Activated CD4-positive, alpha-beta T cell treated with anti-CD3 and anti-CD28 coated beads, Interleukin-10, Interleukin-2, amounts not matched to agents 100 ng/mL and 50 ng/mL, durations not matched to agents 16 hours and 8 hours (primary cell): Measurements from ENCODE around the gene SNRPB2.
A peak's percentile ranks its signal among the peaks of the same experiment; 100 is the strongest.

Experiments
- DNase-seq: peaks from one replicate; pipeline ENCODE4 v3.0.0-alpha.2; 2020

SNRPB2 gene

GRCh38 chr20:16740365-16741072, 10.7 kb downstream of the SNRPB2 start:
- no peak for DNase-seq

DNA sequence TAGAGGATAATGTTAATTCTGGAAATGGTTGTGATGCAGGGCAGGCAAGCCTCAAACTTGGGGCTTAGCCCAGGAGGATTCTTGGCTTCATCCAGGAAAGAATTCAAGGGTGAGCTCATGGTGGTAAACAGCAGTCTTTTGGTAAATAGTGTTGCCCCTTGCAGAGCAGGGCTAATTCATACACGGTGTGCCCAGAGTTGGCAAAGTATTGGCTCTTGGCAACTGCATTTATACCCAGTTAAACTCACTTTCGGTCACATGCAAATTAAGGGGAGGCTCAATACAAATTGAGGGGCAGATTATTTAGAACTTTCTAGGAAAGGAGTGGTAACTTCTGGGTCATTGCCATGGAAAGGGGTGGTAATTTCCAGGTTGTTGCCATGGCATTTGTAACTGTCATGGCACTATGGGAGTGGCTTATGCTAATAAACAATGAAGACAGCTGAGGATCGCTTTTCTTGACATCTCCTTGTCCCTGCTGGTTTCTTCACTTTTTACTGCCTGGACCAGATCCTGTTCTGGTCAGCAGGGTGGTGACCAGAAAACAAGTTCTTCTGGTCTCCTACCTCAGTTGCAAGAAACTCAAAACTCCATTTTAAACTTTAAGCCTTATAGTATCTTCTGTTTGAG, 14.5 kb downstream of the SNRPB2 start:
- no peak for DNase-seq

GRCh38 chr20:16745204-16745603, 15.4 kb downstream of the SNRPB2 start:
- DNase-seq: no peak

GRCh38 chr20:16747291-16747811, 17.5 kb downstream of the SNRPB2 start:
- no peak for DNase-seq

GRCh38 chr20:16748308-16748900, 18.6 kb downstream of the SNRPB2 start, which contains the start of gene OTOR:
Gene OTOR, plus strand, starts transcription at chr20:16748358. Its CDS starts 44 bp downstream, at chr20:16748402.
- no peak for DNase-seq

- DNase-seq: no peak
These were observed 19.7 kb downstream of the SNRPB2 start for GRCh38 chr20:16749573-16749972.

DNA sequence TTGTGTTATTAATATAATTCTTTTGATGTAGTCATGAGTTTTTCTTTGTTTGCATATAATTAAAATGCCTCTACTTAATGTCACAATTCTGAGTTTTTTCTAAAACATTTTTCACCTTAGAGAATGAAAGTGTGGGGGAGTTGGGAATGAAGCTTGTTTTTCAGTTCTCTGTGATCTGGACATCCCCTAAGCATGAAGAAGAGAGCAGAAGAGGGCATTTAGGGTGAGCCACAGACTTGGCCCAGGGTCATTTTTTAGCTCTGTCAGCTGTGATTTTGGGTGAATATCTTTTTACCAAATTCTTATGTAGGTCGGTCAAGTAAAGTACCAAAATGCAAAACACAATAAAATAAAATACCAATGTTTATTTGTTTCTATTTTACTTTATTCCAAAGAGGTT, 22.3 kb downstream of the SNRPB2 start:
- DNase-seq: no peak

- no peak for DNase-seq
These were observed 23.1 kb downstream of the SNRPB2 start for GRCh38 chr20:16752901-16753300.

- DNase-seq: no peak
These were observed 28.8 kb downstream of the SNRPB2 start for GRCh38 chr20:16758454-16759180.

GRCh38 chr20:16759181-16759563, 29.3 kb downstream of the SNRPB2 start:
- no peak for DNase-seq

- no peak for DNase-seq
These were observed 30.8 kb downstream of the SNRPB2 start for GRCh38 chr20:16760431-16761304.

DNA sequence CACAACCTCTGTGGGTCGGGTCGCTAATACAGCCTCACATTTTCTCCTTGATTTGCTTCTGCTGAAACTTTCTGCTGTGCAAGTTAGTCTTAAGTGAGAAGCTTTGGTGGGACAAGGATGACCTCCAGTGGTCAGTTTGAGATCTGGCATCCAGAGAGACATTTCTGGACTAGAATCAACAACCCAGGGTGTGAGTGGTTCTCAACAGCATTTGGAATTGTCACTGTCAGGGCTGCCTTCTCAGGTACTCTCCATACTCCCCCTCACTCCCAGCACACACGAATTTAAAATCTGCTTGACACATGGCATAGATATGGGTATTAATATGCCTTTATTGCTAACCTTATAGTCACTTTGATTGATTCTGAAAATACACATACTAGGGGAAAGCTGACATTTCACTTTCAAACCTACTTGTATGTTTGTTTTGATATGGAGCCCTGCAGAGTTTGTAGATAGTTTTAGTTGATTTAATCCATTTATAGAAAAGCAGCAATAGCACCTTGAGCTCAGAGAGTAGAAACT, 31.5 kb downstream of the SNRPB2 start:
- DNase-seq: peak; percentile 61

DNA sequence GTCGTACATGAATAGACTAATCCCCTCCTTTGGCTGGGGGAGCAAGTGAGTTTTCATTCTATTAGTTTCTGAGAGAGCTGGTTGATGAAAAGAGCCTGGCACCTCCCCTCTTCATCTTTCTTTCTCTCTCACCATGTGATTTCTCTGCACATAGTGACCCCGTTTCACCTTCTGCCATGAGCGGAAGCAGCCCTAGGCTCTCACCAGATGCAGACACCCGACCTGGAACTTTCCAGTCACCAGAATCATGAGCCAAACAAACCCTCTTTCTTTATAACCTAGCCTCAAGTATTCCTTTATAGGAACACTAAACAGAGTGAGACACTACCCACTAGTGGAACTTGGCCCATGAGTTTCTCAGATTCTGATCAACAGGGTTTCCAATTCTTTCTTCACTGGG, 34.7 kb downstream of the SNRPB2 start:
- no peak for DNase-seq

DNA sequence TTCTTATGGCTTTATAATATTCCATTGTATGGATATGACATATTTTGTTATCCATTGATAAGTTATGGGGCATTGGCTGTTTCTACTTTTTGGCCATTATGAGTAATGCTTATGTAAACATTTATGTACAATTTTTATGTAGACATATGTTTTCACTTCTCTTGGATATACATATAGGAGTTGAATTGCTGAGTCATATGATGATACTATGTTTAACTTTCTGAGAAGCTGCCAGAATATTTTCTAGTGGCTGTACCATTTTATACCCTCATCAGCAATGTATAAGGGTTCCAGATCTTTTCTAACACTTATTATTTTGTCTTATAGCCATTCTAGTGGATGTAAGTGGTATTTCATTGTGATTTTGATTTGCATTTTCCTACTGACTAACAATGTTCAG, 41.4 kb downstream of the SNRPB2 start:
- DNase-seq: no peak

GRCh38 chr20:16775961-16776360, 46.1 kb downstream of the SNRPB2 start:
- no peak for DNase-seq

DNA sequence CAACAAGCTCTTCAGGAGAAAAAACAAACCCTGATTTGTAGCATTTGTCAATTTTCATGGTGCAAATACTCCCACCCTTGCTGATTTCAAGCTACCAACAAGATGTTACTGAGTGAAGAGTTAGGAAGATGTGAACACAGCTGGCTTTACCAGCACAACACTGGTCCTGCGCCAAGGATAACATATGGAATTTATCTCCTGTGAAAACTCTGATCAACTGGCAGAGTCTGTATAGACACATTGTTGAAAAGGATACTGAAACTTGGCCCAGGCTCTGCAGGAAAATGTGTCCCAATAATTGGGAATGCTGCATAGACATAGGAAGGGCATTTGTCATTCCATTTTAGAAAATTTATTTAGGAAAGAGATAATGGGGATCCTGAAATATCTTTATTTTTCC, 47.3 kb downstream of the SNRPB2 start:
- DNase-seq: no peak

DNA sequence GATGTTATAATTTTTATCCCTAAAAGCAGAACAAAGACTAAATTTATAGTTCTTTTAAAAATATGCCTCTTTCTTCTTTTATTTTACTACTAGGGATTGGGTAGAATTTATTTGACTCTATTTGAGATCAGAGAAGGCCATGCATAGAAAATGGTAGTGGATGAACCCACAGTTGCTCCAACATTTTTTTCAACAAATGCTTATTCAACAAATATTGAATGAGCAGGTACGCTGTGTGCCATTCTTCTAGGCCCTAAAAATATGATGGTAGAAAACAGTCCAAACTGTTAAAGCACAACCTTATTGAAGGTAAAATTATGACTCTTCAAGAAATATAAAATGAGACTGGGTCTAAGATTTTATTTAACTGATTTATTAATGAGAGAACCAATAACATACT, 48.3 kb downstream of the SNRPB2 start:
- DNase-seq: no peak

DNA sequence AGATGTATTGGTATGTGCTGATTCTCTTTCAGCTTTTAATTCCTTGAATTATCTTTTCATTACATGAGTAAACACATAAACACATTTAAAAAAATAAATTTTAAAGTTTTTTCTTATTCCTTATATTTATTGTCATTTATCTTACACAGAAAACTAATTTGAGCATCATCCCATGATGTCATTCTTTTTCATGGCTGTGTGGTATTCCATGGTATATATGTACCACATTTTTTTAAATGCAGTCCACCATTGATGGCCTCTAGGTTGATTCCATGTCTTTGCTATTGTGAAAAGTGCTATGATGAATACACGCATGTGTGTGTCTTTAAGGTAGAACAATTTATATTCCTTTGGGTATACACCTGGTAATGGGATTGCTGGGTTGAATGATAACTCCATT, 51.7 kb downstream of the SNRPB2 start:
- DNase-seq: no peak

GRCh38 chr20:16785226-16785625, 55.4 kb downstream of the SNRPB2 start:
- no peak for DNase-seq
